H9 (cell line): ENCODE results near the gene DNAH1. TPM values are rescaled to one million over a fixed set of nuclear protein-coding genes. Genes with fewer than 3 reads are reported as not detected.

Experiments
- DNase-seq: peaks from one replicate; pipeline ENCODE4 v3.0.0-alpha.2; 2017
- H2AFZ ChIP-seq: one replicate; pipeline ENCODE4 v1.6.1; 2013; ENCODE audit warnings: mild to moderate bottlenecking, low read length, control low read depth, moderate library complexity
- H2AK5ac ChIP-seq: 2 replicates; pipeline ENCODE4 v1.6.1; 2013; ENCODE audit warnings: low read length, control low read depth, mixed read lengths; ENCODE audit not compliant: insufficient read length
- H2BK120ac ChIP-seq: one replicate; pipeline ENCODE4 v1.6.1; 2013; ENCODE audit warnings: low read depth, mild to moderate bottlenecking, low read length, control low read depth, inconsistent platforms; ENCODE audit not compliant: poor library complexity, severe bottlenecking
- H2BK12ac ChIP-seq: 2 replicates; pipeline ENCODE4 v1.6.1; 2013; ENCODE audit warnings: low read length, control low read depth, mixed read lengths, low read depth; ENCODE audit not compliant: insufficient read length
- H2BK15ac ChIP-seq: 2 replicates; pipeline ENCODE4 v1.6.1; 2013; ENCODE audit warnings: low read depth, low read length, control low read depth
- H2BK20ac ChIP-seq: one replicate; pipeline ENCODE4 v1.6.1; 2013; ENCODE audit warnings: low read depth, mild to moderate bottlenecking, low read length, control low read depth, inconsistent platforms; ENCODE audit not compliant: poor library complexity, severe bottlenecking
- H2BK5ac ChIP-seq: 2 replicates; pipeline ENCODE4 v1.6.1; 2013; ENCODE audit warnings: low read length, control low read depth, mixed read lengths; ENCODE audit not compliant: insufficient read length
- H3K14ac ChIP-seq: 2 replicates; pipeline ENCODE4 v1.6.1; 2013; ENCODE audit warnings: low read length, control low read depth; ENCODE audit not compliant: insufficient read depth
- H3K18ac ChIP-seq: 2 replicates; pipeline ENCODE4 v1.6.1; 2013; ENCODE audit warnings: low read depth, mild to moderate bottlenecking, mixed read lengths, low read length, control low read depth; ENCODE audit not compliant: insufficient read length
- H3K23ac ChIP-seq: 2 replicates; pipeline ENCODE4 v1.6.1; 2013; ENCODE audit warnings: low read length, control low read depth, mixed read lengths, low read depth; ENCODE audit not compliant: insufficient read length
- H3K23me2 ChIP-seq: 2 replicates; pipeline ENCODE4 v1.6.1; 2013; ENCODE audit warnings: low read depth, mild to moderate bottlenecking, mixed read lengths, low read length, control low read depth; ENCODE audit not compliant: insufficient read length, poor library complexity, severe bottlenecking
- H3K27ac ChIP-seq: 2 replicates; pipeline ENCODE4 v1.5.1; 2013; ENCODE audit warnings: low read length, control low read depth, mixed read lengths, low read depth; ENCODE audit not compliant: insufficient read length
- H3K27me3 ChIP-seq: 2 replicates; pipeline ENCODE4 v1.6.1; 2013; ENCODE audit warnings: low read length, control low read depth, inconsistent platforms; ENCODE audit not compliant: insufficient read depth
- H3K4ac ChIP-seq: 2 replicates; pipeline ENCODE4 v1.6.1; 2013; ENCODE audit warnings: low read depth, mild to moderate bottlenecking, control low read depth, inconsistent platforms, low read length, moderate library complexity
- H3K4me1 ChIP-seq: 2 replicates; pipeline ENCODE4 v1.6.1; 2013; ENCODE audit warnings: low read length, control low read depth, inconsistent platforms; ENCODE audit not compliant: insufficient read depth
- H3K4me2 ChIP-seq: 2 replicates; pipeline ENCODE4 v1.6.1; 2013; ENCODE audit warnings: low read length, control low read depth, mixed read lengths; ENCODE audit not compliant: insufficient read length, insufficient read depth
- H3K56ac ChIP-seq: 2 replicates; pipeline ENCODE4 v1.6.1; 2013; ENCODE audit warnings: low read depth, mild to moderate bottlenecking, mixed read lengths, low read length, control low read depth; ENCODE audit not compliant: insufficient read length
- H3K79me1 ChIP-seq: 2 replicates; pipeline ENCODE4 v1.6.1; 2013; ENCODE audit warnings: low read depth, mild to moderate bottlenecking, moderate library complexity, low read length, control low read depth, inconsistent platforms; ENCODE audit not compliant: insufficient read depth, poor library complexity, severe bottlenecking
- H3K79me2 ChIP-seq: 2 replicates; pipeline ENCODE4 v1.6.1; 2013; ENCODE audit warnings: low read length, control low read depth, inconsistent platforms; ENCODE audit not compliant: insufficient read depth
- H3K9ac ChIP-seq: 2 replicates; pipeline ENCODE4 v1.6.1; 2013; ENCODE audit warnings: low read length, control low read depth, mixed read lengths; ENCODE audit not compliant: insufficient read length; ENCODE audit errors: extremely low read depth
- H3K9me3 ChIP-seq: one replicate; pipeline ENCODE4 v1.6.1; 2013; ENCODE audit warnings: low read depth, low read length, inconsistent platforms; ENCODE audit not compliant: control insufficient read depth
- H3T11ph ChIP-seq: one replicate; pipeline ENCODE4 v1.6.1; 2013; ENCODE audit warnings: mild to moderate bottlenecking, low read length, control low read depth, inconsistent platforms
- H4K20me1 ChIP-seq: one replicate; pipeline ENCODE4 v1.6.1; 2013; ENCODE audit not compliant: control insufficient read depth, insufficient read length, insufficient read depth
- H4K5ac ChIP-seq: 2 replicates; pipeline ENCODE4 v1.6.1; 2013; ENCODE audit warnings: low read depth, mild to moderate bottlenecking, mixed read lengths, low read length, control low read depth; ENCODE audit not compliant: insufficient read length
- H4K8ac ChIP-seq: replicated peaks from 2 replicates; pipeline ENCODE4 v1.6.1; 2013; ENCODE audit warnings: low read length, control low read depth, mixed read lengths, low read depth; ENCODE audit not compliant: insufficient read length
- H4K91ac ChIP-seq: 2 replicates; pipeline ENCODE4 v1.6.1; 2013; ENCODE audit warnings: low read depth, mild to moderate bottlenecking, moderate library complexity, mixed read lengths, low read length, control low read depth; ENCODE audit not compliant: insufficient read length
- H3K27ac Mint-ChIP-seq, 3 experiments: 2 replicates in 2 of 3; 3 replicates in 1 of 3; pipeline ENCODE4 v1.8.0; 2020 to 2021; ENCODE audit warnings: mixed read lengths in 3 of 3, mild to moderate bottlenecking in 1 of 3, moderate library complexity in 1 of 3
- H3K27me3 Mint-ChIP-seq: 2 replicates; pipeline ENCODE4 v1.8.0; 2021; ENCODE audit warnings: low read depth, mild to moderate bottlenecking, moderate library complexity, mixed read lengths
- H3K36me3 Mint-ChIP-seq, 3 experiments: 2 replicates in 2 of 3; 3 replicates in 1 of 3; pipeline ENCODE4 v1.8.0; 2020 to 2021; ENCODE audit warnings: low read depth in 3 of 3, mixed read lengths in 3 of 3; ENCODE audit not compliant: insufficient read depth in 1 of 3
- H3K4me1 Mint-ChIP-seq, 2 experiments: 2 replicates each; pipeline ENCODE4 v1.8.0; 2020; ENCODE audit warnings: mixed read lengths in 2 of 2
- H3K4me3 Mint-ChIP-seq, 2 experiments: 2 replicates in 1 of 2; 3 replicates in 1 of 2; pipeline ENCODE4 v1.8.0; 2020 to 2021; ENCODE audit warnings: mild to moderate bottlenecking in 2 of 2, mixed read lengths in 2 of 2, moderate library complexity in 1 of 2
- H3K9me3 Mint-ChIP-seq, 2 experiments: 2 replicates in 1 of 2; 3 replicates in 1 of 2; pipeline ENCODE4 v1.8.0; 2020; ENCODE audit warnings: mild to moderate bottlenecking in 2 of 2, mixed read lengths in 2 of 2, moderate library complexity in 1 of 2
- WGBS: extraction: QIAGEN DNeasy Blood & Tissue Kit; methylation state at CpG from one replicate; pipeline ENCODE4 v1.1.7; 2013; ENCODE audit warnings: missing lambda C conversion rate, low lambda C conversion rate, mixed read lengths; ENCODE audit not compliant: insufficient read length; ENCODE audit errors: extremely low coverage; 5-methylcytosine and 5-hydroxymethylcytosine counted together
- total RNA-seq: library from RNA; stranded (reverse); gene quantifications from 2 replicates; pipeline ENCODE4 v1.2.1, GENCODE V29; 2021
- TF ChIP-seq, protein P1 (sequence below): fragments of 200-600 bp; sonication (generic); conservative IDR thresholded peaks from 3 replicates; pipeline ENCODE4 v1.8.0; 2021; ENCODE audit warnings: antibody characterized with exemption, mild to moderate bottlenecking

The DNAH1 gene
- total RNA-seq, 1 experiment from 2014 or later, result 2.0 TPM

DNA sequence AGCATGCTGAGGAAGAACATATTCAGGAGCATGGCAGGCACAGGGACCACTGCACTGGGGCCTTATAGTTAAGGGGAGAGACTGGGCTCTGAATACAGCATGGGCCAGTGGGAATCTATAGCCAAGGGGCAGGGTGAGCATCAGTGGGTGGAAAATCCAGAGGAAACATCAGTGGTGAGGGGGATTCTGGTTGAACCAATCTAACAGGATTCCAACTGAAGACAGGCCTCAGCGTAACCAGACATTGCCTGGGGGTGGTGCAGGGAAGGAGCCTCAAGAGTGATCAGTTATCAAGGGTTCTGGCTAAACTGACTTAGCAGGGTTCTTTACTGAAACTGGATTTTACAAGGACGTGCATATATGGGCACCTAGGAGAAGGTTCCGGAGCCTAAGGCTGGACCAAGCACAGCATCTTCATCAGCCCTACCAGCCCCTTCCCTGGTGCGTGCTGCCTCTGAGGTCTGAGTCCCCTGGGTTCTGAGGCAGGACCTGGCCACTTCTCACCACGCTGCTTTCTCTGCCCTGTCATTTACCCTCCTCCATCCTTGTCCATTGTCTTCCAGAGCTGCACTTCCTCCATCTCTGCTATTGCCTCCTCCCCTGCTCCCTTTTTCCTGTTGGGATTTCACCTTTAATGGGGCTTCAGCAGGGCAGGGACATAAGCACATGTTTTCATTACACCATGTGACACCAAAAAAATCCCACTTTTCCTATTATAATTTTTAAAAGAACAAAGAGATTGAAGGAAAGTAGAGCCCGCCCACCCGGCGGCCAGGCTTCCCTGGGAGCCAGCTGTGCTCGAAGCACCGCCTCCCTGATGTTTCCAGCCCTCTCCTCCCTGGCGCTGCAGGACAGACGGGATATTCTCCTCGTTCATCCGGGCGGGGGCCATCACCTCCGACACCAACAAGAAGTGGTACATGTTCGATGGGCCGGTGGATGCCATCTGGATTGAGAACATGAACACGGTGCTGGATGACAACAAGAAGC lies 52.1 kb downstream of the DNAH1 start:
- Histone ChIP-seq H4K8ac (no peak overlapping the region), H3K4ac (no peak overlapping the region), H3K9me3 (no peaks in the 10 kb centered on the region), H2BK12ac (no peak overlapping the region), H3K18ac (no peak overlapping the region), H3K9ac (no peak overlapping the region), H3K23me2 (no peaks in the 10 kb centered on the region), H4K20me1 (no peaks in the 10 kb centered on the region), H3K4me2 (peak overlapping the region; percentile 1), H3K14ac (no peak overlapping the region), H2AFZ (peak overlapping the region; percentile 26), H3T11ph (no peak overlapping the region), H4K5ac (no peak overlapping the region), H3K56ac (no peak overlapping the region), H3K27me3 (no peaks in the 10 kb centered on the region), H3K23ac (no peak overlapping the region), H2BK15ac (no peak overlapping the region), H3K27ac (no peak overlapping the region), H3K4me1 (peaks cover 2% of the 10 kb centered on the region; the same call in 1 of the 2 replicates), H3K79me2 (no peaks in the 10 kb centered on the region), H2BK120ac (no peak overlapping the region), H2BK20ac (no peak overlapping the region), H2AK5ac (no peak overlapping the region), H3K79me1 (no peaks in the 10 kb centered on the region), H2BK5ac (no peak overlapping the region), H4K91ac (no peak overlapping the region)
- no peak for DNase-seq
- Mint-ChIP-seq H3K36me3 (no peaks in the 10 kb centered on the region), H3K4me1 (peaks cover 22 to 25% of the 10 kb centered on the region in 2 experiments), H3K27ac (peak overlapping the region in 1 of 3 experiments; percentile 87; a peak in 1 of 7 replicates), H3K9me3 (no peaks in the 10 kb centered on the region), H3K4me3 (no peak overlapping the region), H3K27me3 (peaks cover 13% of the 10 kb centered on the region)
- no CpG with 5 or more reads among the region's 19 CpGs for WGBS
- TF ChIP-seq, protein P1, sequence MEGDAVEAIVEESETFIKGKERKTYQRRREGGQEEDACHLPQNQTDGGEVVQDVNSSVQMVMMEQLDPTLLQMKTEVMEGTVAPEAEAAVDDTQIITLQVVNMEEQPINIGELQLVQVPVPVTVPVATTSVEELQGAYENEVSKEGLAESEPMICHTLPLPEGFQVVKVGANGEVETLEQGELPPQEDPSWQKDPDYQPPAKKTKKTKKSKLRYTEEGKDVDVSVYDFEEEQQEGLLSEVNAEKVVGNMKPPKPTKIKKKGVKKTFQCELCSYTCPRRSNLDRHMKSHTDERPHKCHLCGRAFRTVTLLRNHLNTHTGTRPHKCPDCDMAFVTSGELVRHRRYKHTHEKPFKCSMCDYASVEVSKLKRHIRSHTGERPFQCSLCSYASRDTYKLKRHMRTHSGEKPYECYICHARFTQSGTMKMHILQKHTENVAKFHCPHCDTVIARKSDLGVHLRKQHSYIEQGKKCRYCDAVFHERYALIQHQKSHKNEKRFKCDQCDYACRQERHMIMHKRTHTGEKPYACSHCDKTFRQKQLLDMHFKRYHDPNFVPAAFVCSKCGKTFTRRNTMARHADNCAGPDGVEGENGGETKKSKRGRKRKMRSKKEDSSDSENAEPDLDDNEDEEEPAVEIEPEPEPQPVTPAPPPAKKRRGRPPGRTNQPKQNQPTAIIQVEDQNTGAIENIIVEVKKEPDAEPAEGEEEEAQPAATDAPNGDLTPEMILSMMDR, result no peak
